GM10248 (cell line): ENCODE data around the gene RPP30.
A peak's percentile ranks its signal among the peaks of the same experiment; 100 is the strongest.

Experiments used
- CTCF ChIA-PET: fragments of 300-600 bp; sonication (Branson Sonifier 250); formaldehyde crosslinking; extraction: SDS; loops from one replicate; lab custom pipeline; 2021; ENCODE audit warnings: antibody characterized with exemption; lab: Yijun Ruan, JAX
- POLR2A ChIA-PET: fragments of 350-650 bp; sonication (Branson Sonifier 250); formaldehyde crosslinking; extraction: SDS; loops from one replicate; lab custom pipeline; 2020; ENCODE audit warnings: antibody characterized with exemption; lab: Yijun Ruan, JAX
- DNase-seq: peaks from one replicate; pipeline ENCODE4 v3.0.0; 2012; ENCODE audit errors: extremely low spot score
- CTCF ChIP-seq: IDR thresholded peaks from 2 replicates; pipeline ENCODE4 v1.5.1; 2012; ENCODE audit warnings: mild to moderate bottlenecking, low read depth; ENCODE audit errors: extremely low read depth, missing control alignments, control extremely low read depth

RPP30 gene

GRCh38 chr10:90905925-90906324 lies 34.2 kb downstream of the RPP30 start:
- TF ChIP-seq CTCF: no peak
- CTCF ChIA-PET: interaction anchor here (1.0 kb wide), 2 partner anchors 14 to 27 kb away, joined by 3 read pairs; no protein-coding TSS in a partner anchor
- POLR2A ChIA-PET: interaction anchor here (0.5 kb wide), 1 partner anchor 1030 kb away, joined by 4 read pairs; no protein-coding TSS in a partner anchor
- DNase-seq: no peak

GRCh38 chr10:90906596-90906995 lies 34.8 kb downstream of the RPP30 start:
- CTCF ChIA-PET: interaction anchor here (1.0 kb wide), 1 partner anchor 15 kb away, joined by 3 read pairs; no protein-coding TSS in a partner anchor
- POLR2A ChIA-PET: no interaction called here
- no peak for DNase-seq
- no peak for TF ChIP-seq CTCF

- TF ChIP-seq CTCF: peak; percentile 71
- CTCF ChIA-PET: interaction anchor here (0.6 to 5.7 kb wide), 67 partner anchors 8 to 1002 kb away, joined by 3 to 113 read pairs (median 4); partner anchors contain the start of gene ANKRD1
- POLR2A ChIA-PET: interaction anchor here (0.5 to 0.6 kb wide), 2 partner anchors 385 to 984 kb away, joined by 3 to 6 read pairs; no protein-coding TSS in a partner anchor
- DNase-seq: peak; percentile 53
Observed at GRCh38 chr10:90911133-90912051, 39.6 kb downstream of the RPP30 start.

GRCh38 chr10:90912174-90912573 lies 40.4 kb downstream of the RPP30 start:
- ChIA-PET POLR2A (interaction anchor here (0.5 to 0.6 kb wide), 3 partner anchors 297 to 384 kb away, joined by 3 to 6 read pairs (median 4); no protein-coding TSS in a partner anchor), CTCF (interaction anchor here (0.6 to 5.7 kb wide), 60 partner anchors 9 to 1001 kb away, joined by 3 to 113 read pairs (median 4); partner anchors contain the start of gene ANKRD1)
- TF ChIP-seq CTCF: no peak

GRCh38 chr10:90912854-90913479 lies 41.2 kb downstream of the RPP30 start:
- ChIA-PET POLR2A (no interaction called here), CTCF (interaction anchor here (2.0 to 5.7 kb wide), 14 partner anchors 8 to 484 kb away, joined by 5 to 113 read pairs (median 15); partner anchors contain the start of gene ANKRD1)
- no peak for TF ChIP-seq CTCF
- no peak for DNase-seq

More at GRCh38 chr10:90912174-90912573, 40.4 kb downstream of the RPP30 start:
- no peak for DNase-seq
